Fibroblast of lung (primary cell): ENCODE data around the gene MRNIP.

Source experiments
- EZH2 ChIP-seq: IDR thresholded peaks from 2 replicates; pipeline ENCODE4 v1.5.1; 2012; ENCODE audit warnings: low read length, control low read depth, mild to moderate bottlenecking; ENCODE audit errors: missing control alignments
- TF ChIP-seq, protein P1 (sequence below), 2 donors: IDR thresholded peaks in 1 of 2; conservative IDR thresholded peaks in 1 of 2; 1 replicate in 1 of 2; 2 replicates in 1 of 2; pipeline ENCODE4 v1.5.1; 2011 to 2012; ENCODE audit warnings: low read length in 2 of 2, control low read depth in 1 of 2, inconsistent platforms in 1 of 2, low read depth in 1 of 2, mild to moderate bottlenecking in 1 of 2

DNA sequence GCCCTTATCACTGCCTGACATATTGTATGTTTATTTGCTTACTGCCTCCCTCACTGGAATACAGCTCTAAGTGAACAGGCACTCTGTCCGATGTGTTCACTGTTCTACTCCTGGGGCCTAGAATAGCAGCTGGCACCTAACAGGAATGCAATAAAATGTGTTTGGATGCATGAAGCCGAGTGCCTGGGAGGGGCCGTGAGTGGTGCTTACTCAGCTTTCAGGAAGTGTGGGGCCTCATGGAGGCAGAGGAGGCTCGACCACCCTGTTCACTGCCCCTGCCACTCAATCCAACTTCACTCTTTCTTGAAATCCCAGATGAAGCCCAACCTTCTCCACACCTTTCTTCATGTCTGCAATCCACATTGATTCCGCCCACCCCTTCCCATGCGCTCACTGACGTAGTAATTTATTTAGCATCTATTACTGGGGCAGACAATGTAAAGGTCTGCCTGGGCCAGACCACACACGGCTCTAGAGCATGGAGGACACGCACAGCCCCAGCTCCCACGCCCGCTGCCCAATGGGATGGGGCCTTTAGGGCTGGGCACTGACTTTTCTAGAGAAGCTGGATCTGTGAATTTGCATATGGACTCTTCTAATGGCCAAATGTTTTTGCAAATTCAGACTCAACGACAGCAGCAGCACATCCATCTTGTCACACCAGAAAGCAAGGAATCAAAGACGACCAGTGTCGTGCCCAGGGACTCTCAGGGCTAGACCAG is 27.7 kb upstream of the MRNIP start:
- TF ChIP-seq, protein P1, sequence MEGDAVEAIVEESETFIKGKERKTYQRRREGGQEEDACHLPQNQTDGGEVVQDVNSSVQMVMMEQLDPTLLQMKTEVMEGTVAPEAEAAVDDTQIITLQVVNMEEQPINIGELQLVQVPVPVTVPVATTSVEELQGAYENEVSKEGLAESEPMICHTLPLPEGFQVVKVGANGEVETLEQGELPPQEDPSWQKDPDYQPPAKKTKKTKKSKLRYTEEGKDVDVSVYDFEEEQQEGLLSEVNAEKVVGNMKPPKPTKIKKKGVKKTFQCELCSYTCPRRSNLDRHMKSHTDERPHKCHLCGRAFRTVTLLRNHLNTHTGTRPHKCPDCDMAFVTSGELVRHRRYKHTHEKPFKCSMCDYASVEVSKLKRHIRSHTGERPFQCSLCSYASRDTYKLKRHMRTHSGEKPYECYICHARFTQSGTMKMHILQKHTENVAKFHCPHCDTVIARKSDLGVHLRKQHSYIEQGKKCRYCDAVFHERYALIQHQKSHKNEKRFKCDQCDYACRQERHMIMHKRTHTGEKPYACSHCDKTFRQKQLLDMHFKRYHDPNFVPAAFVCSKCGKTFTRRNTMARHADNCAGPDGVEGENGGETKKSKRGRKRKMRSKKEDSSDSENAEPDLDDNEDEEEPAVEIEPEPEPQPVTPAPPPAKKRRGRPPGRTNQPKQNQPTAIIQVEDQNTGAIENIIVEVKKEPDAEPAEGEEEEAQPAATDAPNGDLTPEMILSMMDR (conservative IDR thresholded peaks at IDR 0.05 in 1 of 2, IDR thresholded peaks at IDR 0.05 in 1 of 2; ENCODE audit: low read depth in 1 of 2, low read length in 2 of 2), result no peak
- no peak for TF ChIP-seq EZH2
